Lung (tissue), 12 donors: ENCODE data around the gene GCNT2. TPM values are rescaled to one million over a fixed set of nuclear protein-coding genes. Genes with fewer than 3 reads are reported as not detected.

Experiments
- ATAC-seq: fragments of 200-7000 bp; cut with Tn5 transposase; one replicate; pipeline ENCODE4 v1.9.1; 2020; ENCODE audit warnings: moderate number of reproducible peaks; ENCODE audit not compliant: insufficient read depth, low FRiP score
- DNase-seq, 3 donors: peaks; one replicate each; pipeline ENCODE4 v3.0.0-alpha.2; 2013 to 2017
- H3K27ac ChIP-seq, 2 donors: one replicate each; pipeline ENCODE4 v1.5.1; 2013; ENCODE audit warnings: mild to moderate bottlenecking in 2 of 2, moderate library complexity in 2 of 2, control low read depth in 1 of 2, inconsistent platforms in 1 of 2, low read depth in 1 of 2, low read length in 1 of 2
- H3K27me3 ChIP-seq, 3 donors: one replicate each; pipeline ENCODE4 v1.5.1; 2013; ENCODE audit warnings: low read length in 2 of 3; ENCODE audit not compliant: control insufficient read depth in 3 of 3, insufficient read depth in 3 of 3
- H3K36me3 ChIP-seq, 4 donors: one replicate each; pipeline ENCODE4 v1.5.1; 2013; ENCODE audit warnings: low read length in 4 of 4, mild to moderate bottlenecking in 1 of 4, moderate library complexity in 1 of 4; ENCODE audit not compliant: control insufficient read depth in 4 of 4, insufficient read depth in 4 of 4
- H3K4me1 ChIP-seq, 5 donors: one replicate each; pipeline ENCODE4 v1.5.1; 2013; ENCODE audit warnings: low read length in 5 of 5, mild to moderate bottlenecking in 2 of 5, moderate library complexity in 1 of 5; ENCODE audit not compliant: control insufficient read depth in 5 of 5, insufficient read depth in 5 of 5
- H3K4me3 ChIP-seq: one replicate; pipeline ENCODE4 v1.5.1; 2013; ENCODE audit warnings: mild to moderate bottlenecking, control low read depth, moderate library complexity
- H3K9ac ChIP-seq, 2 donors: one replicate each; pipeline ENCODE4 v1.5.1; 2013; ENCODE audit warnings: low read length in 2 of 2, control low read depth in 1 of 2; ENCODE audit not compliant: insufficient read depth in 1 of 2
- H3K9me3 ChIP-seq, 4 donors: one replicate each; pipeline ENCODE4 v1.5.1; 2013; ENCODE audit warnings: low read length in 3 of 4, mild to moderate bottlenecking in 1 of 4, moderate library complexity in 1 of 4; ENCODE audit not compliant: control insufficient read depth in 4 of 4, insufficient read depth in 3 of 4
- WGBS, 2 donors: extraction: QIAGEN DNeasy Blood & Tissue Kit; methylation state at CpG; one replicate each; pipeline ENCODE4 v1.1.7; 2013; 5-methylcytosine and 5-hydroxymethylcytosine counted together
- polyA plus RNA-seq, 2 donors: library from polyadenylated mRNA; stranded (reverse); fragments of 200-250 nt; gene quantifications; one replicate each; pipeline ENCODE4 v1.2.1, GENCODE V29; 2013
- total RNA-seq, 2 donors: library from RNA; depleted of rRNA in 1 of 2; stranded (reverse); fragments of >200 nt in 1 of 2; gene quantifications; one replicate each; pipeline ENCODE4 v1.2.1, GENCODE V29; 2014 to 2021
- TF ChIP-seq, protein P1 (sequence below): IDR thresholded peaks from 2 replicates; pipeline ENCODE4 v1.5.1; 2012; ENCODE audit warnings: mild to moderate bottlenecking; ENCODE audit errors: control extremely low read depth, extremely low read depth
- donor health status: control.
- donor health status: control.
- donor health status: Bipolar disorder and iron deficiency.
- donor health status: healthy.
- donor health status: DM: yes; HTN: yes; CAD: no.

Gene GCNT2
- total and polyA plus RNA-seq, 4 donors, result 7.8 to 57.4 (median 15.7) TPM

DNA sequence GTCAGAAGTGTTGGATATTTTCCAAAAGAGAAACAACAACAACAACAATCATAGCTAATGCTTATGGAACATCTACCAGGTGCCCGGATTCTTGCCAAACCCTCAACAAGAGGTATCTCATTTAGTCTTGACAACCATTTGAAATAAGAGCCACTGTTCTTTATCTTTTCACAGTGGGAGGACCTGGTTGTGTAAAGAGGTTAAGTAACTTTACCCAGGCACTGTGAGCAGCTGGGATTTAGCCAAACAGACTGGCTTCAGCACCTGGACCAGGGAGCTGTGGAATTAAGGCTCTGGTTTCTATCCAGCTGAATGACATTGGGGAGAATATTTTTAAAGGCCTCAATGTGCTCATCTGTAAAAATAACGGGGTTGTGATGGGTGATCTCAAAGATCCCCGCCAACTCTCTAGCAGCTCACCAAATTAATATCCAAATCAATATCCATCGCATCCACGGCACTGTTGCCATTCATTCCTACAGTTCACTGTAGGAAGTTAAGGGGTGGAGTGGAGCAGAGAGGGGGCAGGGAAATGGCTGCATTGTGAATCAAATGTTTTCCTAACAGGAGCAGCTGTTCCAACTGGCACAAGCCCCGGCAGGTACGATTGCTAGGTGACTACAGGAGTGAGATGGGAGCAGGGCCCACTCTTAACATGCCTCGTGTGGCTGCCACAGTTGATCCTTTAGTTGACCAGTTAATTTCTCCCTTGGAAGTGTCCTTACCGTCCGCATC, 61.8 kb downstream of the GCNT2 start:
- H3K4me1 ChIP-seq, result peaks cover 0 to 21% (median 3%) of the 10 kb centered on the region in 5 donors
- peak overlapping the region in 1 of 2 donors; percentile 4 for H3K27ac ChIP-seq
- peaks cover 0 to 3% (median 0%) of the 10 kb centered on the region in 3 donors for H3K27me3 ChIP-seq
- DNase-seq (peak; percentile 18 to 47 (median 25)), ATAC-seq (no peak)
- TF ChIP-seq, protein P1, sequence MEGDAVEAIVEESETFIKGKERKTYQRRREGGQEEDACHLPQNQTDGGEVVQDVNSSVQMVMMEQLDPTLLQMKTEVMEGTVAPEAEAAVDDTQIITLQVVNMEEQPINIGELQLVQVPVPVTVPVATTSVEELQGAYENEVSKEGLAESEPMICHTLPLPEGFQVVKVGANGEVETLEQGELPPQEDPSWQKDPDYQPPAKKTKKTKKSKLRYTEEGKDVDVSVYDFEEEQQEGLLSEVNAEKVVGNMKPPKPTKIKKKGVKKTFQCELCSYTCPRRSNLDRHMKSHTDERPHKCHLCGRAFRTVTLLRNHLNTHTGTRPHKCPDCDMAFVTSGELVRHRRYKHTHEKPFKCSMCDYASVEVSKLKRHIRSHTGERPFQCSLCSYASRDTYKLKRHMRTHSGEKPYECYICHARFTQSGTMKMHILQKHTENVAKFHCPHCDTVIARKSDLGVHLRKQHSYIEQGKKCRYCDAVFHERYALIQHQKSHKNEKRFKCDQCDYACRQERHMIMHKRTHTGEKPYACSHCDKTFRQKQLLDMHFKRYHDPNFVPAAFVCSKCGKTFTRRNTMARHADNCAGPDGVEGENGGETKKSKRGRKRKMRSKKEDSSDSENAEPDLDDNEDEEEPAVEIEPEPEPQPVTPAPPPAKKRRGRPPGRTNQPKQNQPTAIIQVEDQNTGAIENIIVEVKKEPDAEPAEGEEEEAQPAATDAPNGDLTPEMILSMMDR, result no peak
- no peaks in the 10 kb centered on the region for H3K36me3 ChIP-seq
- no peaks in the 10 kb centered on the region for H3K9me3 ChIP-seq
- H3K9ac ChIP-seq, result peak overlapping the region in 1 of 2 donors; percentile 5
- 62 to 73% methylated on average over 10 of the region's 10 CpGs for WGBS, 2 donors
- H3K4me3 ChIP-seq, result no peak overlapping the region

GRCh38 chr6:10583509-10583901, 62.4 kb downstream of the GCNT2 start:
- TF ChIP-seq, protein P1, result no peak
- 40 to 49% methylated on average over 3 of the region's 3 CpGs for WGBS, 2 donors
- Histone ChIP-seq H3K4me1 (peaks cover 0 to 21% (median 3%) of the 10 kb centered on the region in 5 donors), H3K27ac (peak overlapping the region in 1 of 2 donors; percentile 4), H3K9me3 (no peaks in the 10 kb centered on the region), H3K9ac (no peak overlapping the region), H3K4me3 (no peak overlapping the region), H3K36me3 (no peaks in the 10 kb centered on the region), H3K27me3 (peaks cover 0 to 3% (median 0%) of the 10 kb centered on the region in 3 donors)
- DNase-seq (peak in 2 of 3 donors; percentile 46 to 67), ATAC-seq (no peak)

DNA sequence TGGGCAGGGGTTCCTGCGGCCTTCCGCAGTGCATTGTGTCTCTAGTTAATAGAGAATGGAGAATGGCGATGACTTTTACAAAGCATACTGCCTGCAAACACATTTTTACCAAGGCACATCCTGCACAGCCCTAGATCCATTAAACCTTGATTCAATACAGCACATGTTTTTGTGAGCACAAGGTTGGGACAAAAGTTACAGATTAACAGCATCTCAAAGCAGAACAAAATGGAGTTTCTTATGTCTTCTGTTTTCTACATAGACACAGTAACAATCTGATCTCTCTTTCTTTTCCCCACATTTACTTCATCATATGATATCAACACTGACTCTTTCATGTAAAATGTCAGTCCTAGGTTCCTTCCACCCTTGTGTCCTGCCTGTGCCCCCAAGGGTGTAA, 63.5 kb downstream of the GCNT2 start:
- ATAC-seq (no peak), DNase-seq (no peak)
- TF ChIP-seq, protein P1, result no peak
- Histone ChIP-seq H3K27ac (no peak overlapping the region), H3K4me3 (no peak overlapping the region), H3K36me3 (no peaks in the 10 kb centered on the region), H3K27me3 (peaks cover 0 to 3% (median 0%) of the 10 kb centered on the region in 3 donors), H3K4me1 (peaks cover 0 to 29% (median 9%) of the 10 kb centered on the region in 5 donors), H3K9ac (no peak overlapping the region), H3K9me3 (peaks cover 0 to 2% (median under 1%) of the 10 kb centered on the region in 4 donors)
- WGBS, 2 donors, result 98% methylated on average over 3 of the region's 3 CpGs
